Measurements from ENCODE around the gene SNX32.

SNX32 gene

GRCh38 chr11:65865550-65866172, 31.9 kb downstream of the SNX32 start:
- in situ Hi-C loops (cut with MboI; ENCODE audit: low sequenced_read_pairs), result no loop called here

- in situ Hi-C loops (cut with MboI; ENCODE audit: low sequenced_read_pairs), result no loop called here
These were observed 32.9 kb downstream of the SNX32 start for GRCh38 chr11:65866509-65867283.

- in situ Hi-C loops (cut with MboI; ENCODE audit: low sequenced_read_pairs), result no loop called here
These were observed 33.7 kb downstream of the SNX32 start for GRCh38 chr11:65867284-65868071.

GRCh38 chr11:65868076-65868667, 34.4 kb downstream of the SNX32 start:
- in situ Hi-C loops (cut with MboI; ENCODE audit: low sequenced_read_pairs), result no loop called here

DNA sequence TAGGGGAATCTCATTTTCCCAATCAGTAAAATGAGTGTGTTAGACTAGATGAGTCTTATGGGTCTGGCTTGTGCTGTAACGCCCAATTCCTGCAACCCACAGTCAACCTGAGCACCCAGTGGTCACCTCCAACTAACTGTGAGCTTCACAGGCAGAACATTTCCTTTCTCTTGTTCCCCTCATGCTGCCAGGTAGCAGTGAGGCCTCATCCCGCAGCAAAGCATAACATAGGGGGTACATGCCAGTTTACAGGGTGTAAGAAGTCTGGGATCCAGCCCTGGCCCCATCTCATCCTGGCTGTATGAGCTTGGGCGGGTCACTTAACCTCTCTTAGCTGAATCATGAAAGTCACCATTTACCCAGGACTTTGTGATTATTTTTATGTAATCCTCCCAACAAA, 35.1 kb downstream of the SNX32 start:
- in situ Hi-C loops (cut with MboI; ENCODE audit: low sequenced_read_pairs), result no loop called here

DNA sequence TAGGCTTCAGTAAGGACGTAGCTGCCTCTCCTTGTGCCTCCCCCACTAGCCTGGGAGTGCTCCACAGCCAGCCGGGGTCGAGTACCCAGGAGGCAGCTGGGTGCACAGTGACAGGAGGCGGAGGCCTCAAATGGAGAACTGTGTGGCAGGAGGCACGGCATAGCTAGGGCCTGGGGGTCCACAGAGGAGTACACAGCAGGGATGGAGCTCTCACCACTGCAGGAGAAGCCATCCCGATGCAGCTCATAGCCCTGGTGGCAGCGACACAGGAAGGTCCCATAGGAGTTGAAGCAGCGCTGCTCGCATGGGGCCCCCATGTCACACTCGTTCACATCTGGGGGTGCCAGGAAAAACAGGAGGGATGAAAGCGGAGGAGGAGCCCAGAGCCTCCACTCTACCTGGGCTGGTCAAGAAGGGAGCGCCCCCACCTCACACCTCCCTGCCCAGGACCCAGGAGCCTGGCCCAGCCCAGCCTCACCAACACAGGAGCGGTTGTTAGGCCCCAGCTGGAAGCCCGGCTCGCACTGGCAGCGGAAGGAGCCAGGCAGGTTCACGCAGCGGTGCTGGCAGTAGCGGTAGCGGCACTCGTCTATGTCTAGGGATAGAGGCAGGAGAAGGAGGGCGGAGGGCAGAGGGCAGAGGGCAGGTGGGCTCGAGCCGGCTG, 36.0 kb downstream of the SNX32 start:
- in situ Hi-C loops (cut with MboI; ENCODE audit: low sequenced_read_pairs), result no loop called here

GRCh38 chr11:65870307-65870658, 36.5 kb downstream of the SNX32 start:
- in situ Hi-C loops (cut with MboI; ENCODE audit: low sequenced_read_pairs), result no loop called here

GRCh38 chr11:65870706-65871681, 37.2 kb downstream of the SNX32 start:
- in situ Hi-C loops (cut with MboI; ENCODE audit: low sequenced_read_pairs), result no loop called here

- in situ Hi-C loops (cut with MboI; ENCODE audit: low sequenced_read_pairs), result no loop called here
These were observed 38.2 kb downstream of the SNX32 start for GRCh38 chr11:65871811-65872548.

GRCh38 chr11:65872586-65873317, 39.0 kb downstream of the SNX32 start, which contains the start of gene EFEMP2:
EFEMP2 (minus strand) TSS chr11:65872800; CDS start chr11:65872354, 446 bp downstream.
- in situ Hi-C loops (cut with MboI; ENCODE audit: low sequenced_read_pairs), result no loop called here

GRCh38 chr11:65873318-65874156, 39.8 kb downstream of the SNX32 start:
- in situ Hi-C loops (cut with MboI; ENCODE audit: low sequenced_read_pairs), result no loop called here

GRCh38 chr11:65879617-65880016, 45.9 kb downstream of the SNX32 start, which contains the start of gene CTSW:
CTSW (plus strand) TSS chr11:65879837; CDS start chr11:65879855, 18 bp downstream.
- in situ Hi-C loops (cut with MboI; ENCODE audit: low sequenced_read_pairs), result no loop called here

DNA sequence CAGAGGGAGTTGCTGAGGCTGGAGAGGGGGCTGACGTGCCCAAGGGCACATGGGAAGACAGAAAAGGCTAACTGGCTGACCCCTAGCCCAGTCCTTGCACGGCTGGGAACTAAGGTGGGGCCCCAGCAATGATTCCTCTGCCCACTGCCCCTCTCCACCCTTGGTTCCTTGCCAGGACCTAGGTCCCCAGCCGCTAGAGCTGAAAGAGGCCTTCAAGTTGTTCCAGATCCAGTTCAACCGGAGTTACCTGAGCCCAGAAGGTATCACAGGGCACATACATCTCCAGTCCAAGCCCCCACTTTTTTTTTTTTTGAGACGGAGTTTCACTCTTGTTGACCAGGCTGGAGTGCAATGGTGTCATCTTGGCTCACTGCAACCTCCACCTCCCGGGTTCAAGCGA, 46.3 kb downstream of the SNX32 start:
- in situ Hi-C loops (cut with MboI; ENCODE audit: low sequenced_read_pairs), result no loop called here

- in situ Hi-C loops (cut with MboI; ENCODE audit: low sequenced_read_pairs), result no loop called here
These were observed 47.2 kb downstream of the SNX32 start for GRCh38 chr11:65880844-65881421.

- in situ Hi-C loops (cut with MboI; ENCODE audit: low sequenced_read_pairs), result no loop called here
These were observed 48.6 kb downstream of the SNX32 start for GRCh38 chr11:65882120-65883057.

All from hTERT RPE-1 (cell line).